LNCaP clone FGC (cell line): ENCODE measurements around the gene CDKL1.

Experiments
- DNase-seq: peaks from one replicate; pipeline ENCODE4 v3.0.0-alpha.2; 2011; ENCODE audit warnings: low read depth
- H3K4me3 ChIP-seq: 2 replicates; pipeline ENCODE4 v1.5.1; 2011; ENCODE audit warnings: mild to moderate bottlenecking, low read depth, low read length, control low read depth
- CTCF ChIP-seq: IDR thresholded peaks from 2 replicates; pipeline ENCODE4 v1.5.1; 2012; ENCODE audit warnings: mild to moderate bottlenecking; ENCODE audit not compliant: control insufficient read depth, insufficient read depth; ENCODE audit errors: extremely low read depth

CDKL1 gene

GRCh38 chr14:50290306-50290705 lies 106.4 kb downstream of the CDKL1 start:
- H3K4me3 ChIP-seq = no peak overlapping the region
- no peak for DNase-seq
- no peak for TF ChIP-seq CTCF

GRCh38 chr14:50288146-50288545 lies 108.5 kb downstream of the CDKL1 start:
- no peak for DNase-seq
- H3K4me3 ChIP-seq = no peak overlapping the region
- TF ChIP-seq CTCF = no peak

GRCh38 chr14:50285861-50286260 lies 110.8 kb downstream of the CDKL1 start:
- no peak overlapping the region for H3K4me3 ChIP-seq
- no peak for DNase-seq
- no peak for TF ChIP-seq CTCF
